SK-N-SH (cell line): ENCODE measurements around the gene ZDHHC14.

Experiments
- EZH2phosphoT487 ChIP-seq: fragments of 200-600 bp; sonication (generic); IDR thresholded peaks from 2 replicates; pipeline ENCODE4 v1.6.1; 2017; ENCODE audit warnings: low read depth, mixed run types, mild to moderate bottlenecking, antibody characterized with exemption, moderate library complexity, borderline replicate concordance
- FOXM1 ChIP-seq: IDR thresholded peaks from 2 replicates; pipeline ENCODE4 v1.4.0; 2012; ENCODE audit warnings: low read depth, mild to moderate bottlenecking
- GATA2 ChIP-seq: sonication (generic); formaldehyde crosslinking; IDR thresholded peaks from 2 replicates; pipeline ENCODE4 v1.5.0; 2020; ENCODE audit warnings: mild to moderate bottlenecking, missing genetic modification reagents
- RAD21 ChIP-seq: IDR thresholded peaks from 2 replicates; pipeline ENCODE4 v1.6.1; 2012; ENCODE audit warnings: mild to moderate bottlenecking, low read length
- RCOR1 ChIP-seq: fragments of 150-350 bp; IDR thresholded peaks from 2 replicates; pipeline ENCODE4 v1.6.1; 2017; ENCODE audit warnings: antibody characterized with exemption, low read length
- REST ChIP-seq: IDR thresholded peaks from 2 replicates; pipeline ENCODE4 v1.6.1; 2012; ENCODE audit warnings: mild to moderate bottlenecking, low read depth, low read length, moderate library complexity
- RFX5 ChIP-seq: IDR thresholded peaks from 2 replicates; pipeline ENCODE4 v1.6.1; 2012; ENCODE audit warnings: mild to moderate bottlenecking, improper control_type of control experiment, low read length
- TF ChIP-seq, protein P1 (sequence below): fragments of 200-600 bp; sonication (generic); IDR thresholded peaks from 2 replicates; pipeline ENCODE4 v1.6.1; 2017; ENCODE audit warnings: antibody characterized with exemption, mild to moderate bottlenecking, moderate library complexity
- TF ChIP-seq, protein P2 (sequence below): IDR thresholded peaks from 2 replicates; pipeline ENCODE4; 2012

DNA sequence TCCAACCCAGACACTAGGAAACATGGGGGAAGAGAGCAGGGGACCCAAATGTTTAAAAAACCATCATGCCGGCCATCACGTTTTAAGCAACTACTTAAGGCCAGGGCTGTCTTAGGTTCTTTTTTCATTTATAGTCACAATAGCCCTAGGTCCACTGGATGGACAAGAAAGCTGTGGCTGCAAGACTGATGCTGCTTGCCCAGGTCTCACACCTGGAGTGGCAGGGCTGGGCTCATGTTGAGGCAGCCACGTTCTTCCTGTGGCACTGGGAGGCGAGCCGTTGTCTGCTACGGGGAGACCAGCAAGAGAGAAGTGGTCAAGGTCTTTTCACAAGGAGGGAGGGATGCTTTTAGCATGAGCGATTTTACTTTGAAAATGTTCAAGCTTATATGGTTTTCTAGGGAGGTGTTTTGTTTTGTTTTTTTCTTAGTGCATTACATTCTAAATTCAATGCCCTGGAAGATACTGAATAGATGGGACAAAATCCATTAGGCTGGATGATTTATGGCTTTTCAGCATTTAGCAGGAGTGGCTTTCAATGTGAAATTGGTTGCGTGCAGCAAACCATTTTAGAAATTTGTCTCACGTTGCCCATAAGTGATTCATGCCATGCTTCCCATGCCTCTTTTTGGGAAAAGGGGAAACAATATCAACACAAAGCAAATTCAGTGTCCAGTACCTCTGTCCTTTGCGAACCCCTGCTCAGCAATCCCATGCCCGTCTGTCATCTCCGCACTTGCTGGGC lies 335.4 kb downstream of the ZDHHC14 start:
- TF ChIP-seq, protein P1, sequence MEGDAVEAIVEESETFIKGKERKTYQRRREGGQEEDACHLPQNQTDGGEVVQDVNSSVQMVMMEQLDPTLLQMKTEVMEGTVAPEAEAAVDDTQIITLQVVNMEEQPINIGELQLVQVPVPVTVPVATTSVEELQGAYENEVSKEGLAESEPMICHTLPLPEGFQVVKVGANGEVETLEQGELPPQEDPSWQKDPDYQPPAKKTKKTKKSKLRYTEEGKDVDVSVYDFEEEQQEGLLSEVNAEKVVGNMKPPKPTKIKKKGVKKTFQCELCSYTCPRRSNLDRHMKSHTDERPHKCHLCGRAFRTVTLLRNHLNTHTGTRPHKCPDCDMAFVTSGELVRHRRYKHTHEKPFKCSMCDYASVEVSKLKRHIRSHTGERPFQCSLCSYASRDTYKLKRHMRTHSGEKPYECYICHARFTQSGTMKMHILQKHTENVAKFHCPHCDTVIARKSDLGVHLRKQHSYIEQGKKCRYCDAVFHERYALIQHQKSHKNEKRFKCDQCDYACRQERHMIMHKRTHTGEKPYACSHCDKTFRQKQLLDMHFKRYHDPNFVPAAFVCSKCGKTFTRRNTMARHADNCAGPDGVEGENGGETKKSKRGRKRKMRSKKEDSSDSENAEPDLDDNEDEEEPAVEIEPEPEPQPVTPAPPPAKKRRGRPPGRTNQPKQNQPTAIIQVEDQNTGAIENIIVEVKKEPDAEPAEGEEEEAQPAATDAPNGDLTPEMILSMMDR = no peak
- TF ChIP-seq RCOR1 (no peak), RFX5 (no peak), FOXM1 (no peak), REST (no peak), RAD21 (no peak), GATA2 (no peak), EZH2phosphoT487 (no peak)
- TF ChIP-seq, protein P2, sequence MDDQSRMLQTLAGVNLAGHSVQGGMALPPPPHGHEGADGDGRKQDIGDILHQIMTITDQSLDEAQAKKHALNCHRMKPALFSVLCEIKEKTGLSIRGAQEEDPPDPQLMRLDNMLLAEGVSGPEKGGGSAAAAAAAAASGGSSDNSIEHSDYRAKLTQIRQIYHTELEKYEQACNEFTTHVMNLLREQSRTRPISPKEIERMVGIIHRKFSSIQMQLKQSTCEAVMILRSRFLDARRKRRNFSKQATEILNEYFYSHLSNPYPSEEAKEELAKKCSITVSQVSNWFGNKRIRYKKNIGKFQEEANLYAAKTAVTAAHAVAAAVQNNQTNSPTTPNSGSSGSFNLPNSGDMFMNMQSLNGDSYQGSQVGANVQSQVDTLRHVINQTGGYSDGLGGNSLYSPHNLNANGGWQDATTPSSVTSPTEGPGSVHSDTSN = no peak
